OCI-LY7 (cell line): ENCODE results near the gene S100A3.

ENCODE experiments used
- CTCF ChIP-seq: fragments of 200-600 bp; sonication (generic); conservative IDR thresholded peaks from 2 replicates; pipeline ENCODE4 v1.5.1; 2014; ENCODE audit warnings: mild to moderate bottlenecking, antibody characterized with exemption, low read length, moderate library complexity, mixed read lengths
- EZH2phosphoT487 ChIP-seq: fragments of 200-600 bp; sonication (generic); IDR thresholded peaks from 2 replicates; pipeline ENCODE4 v1.6.1; 2018; ENCODE audit warnings: low read depth, borderline replicate concordance, mild to moderate bottlenecking, mixed run types, antibody characterized with exemption, low read length, moderate library complexity, mixed read lengths

- peak; percentile 96 for TF ChIP-seq CTCF
- no peak for TF ChIP-seq EZH2phosphoT487
Observed at GRCh38 chr1:153568367-153569099, 19.5 kb upstream of the S100A3 start.
